ENCODE measurements around the gene NCAPH2. TPM values are rescaled to one million over a fixed set of nuclear protein-coding genes. Genes with fewer than 3 reads are reported as not detected.

NCAPH2 gene
- total RNA-seq, 2 donors from 2014 or later, result 29.8 to 32.7 TPM

- intact Hi-C loops (cut with DNase I), result no loop called here
- no peak for DNase-seq
- no peak for ATAC-seq
Observed at GRCh38 chr22:50487290-50488005, 20.6 kb upstream of the NCAPH2 start.

GRCh38 chr22:50488006-50488677, 19.9 kb upstream of the NCAPH2 start:
- DNase-seq, result no peak
- ATAC-seq, result no peak
- intact Hi-C loops (cut with DNase I), result no loop called here

GRCh38 chr22:50488886-50489285, 19.1 kb upstream of the NCAPH2 start:
- no peak for ATAC-seq
- DNase-seq, result no peak
- intact Hi-C loops (cut with DNase I), result no loop called here

GRCh38 chr22:50489363-50490243, 18.4 kb upstream of the NCAPH2 start:
- no peak for DNase-seq
- no peak for ATAC-seq
- intact Hi-C loops (cut with DNase I), result no loop called here

GRCh38 chr22:50490531-50491308, 17.3 kb upstream of the NCAPH2 start:
- DNase-seq (no peak), ATAC-seq (no peak)
- intact Hi-C loops (cut with DNase I), result no loop called here

- ATAC-seq (no peak), DNase-seq (no peak)
- intact Hi-C loops (cut with DNase I), result no loop called here
Observed at GRCh38 chr22:50497093-50497492, 10.9 kb upstream of the NCAPH2 start.

GRCh38 chr22:50498322-50498890, 9.6 kb upstream of the NCAPH2 start:
- intact Hi-C loops (cut with DNase I), result no loop called here
- ATAC-seq (peak; percentile 72 to 85), DNase-seq (peak; percentile 63)

- DNase-seq (no peak), ATAC-seq (no peak)
- intact Hi-C loops (cut with DNase I), result loop anchor here in 1 of 2 donors (10.0 kb wide), 1 partner anchor 256 kb away; the partner anchor contains the start of gene TUBGCP6
Observed at GRCh38 chr22:50500452-50500851, 7.6 kb upstream of the NCAPH2 start.

- no peak for ATAC-seq
- intact Hi-C loops (cut with DNase I), result loop anchor here in 1 of 2 donors (10.0 kb wide), 1 partner anchor 257 kb away; the partner anchor contains the start of gene TUBGCP6
- no peak for DNase-seq
Observed at GRCh38 chr22:50502096-50502495, 5.9 kb upstream of the NCAPH2 start.

GRCh38 chr22:50502628-50503474, 5.2 kb upstream of the NCAPH2 start:
- DNase-seq, result no peak

GRCh38 chr22:50503475-50504145, 4.4 kb upstream of the NCAPH2 start:
- intact Hi-C loops (cut with DNase I), result loop anchor here in 1 of 2 donors (10.0 kb wide), 1 partner anchor 259 kb away; the partner anchor contains the start of gene TUBGCP6
- DNase-seq, result no peak
- ATAC-seq, result no peak

More at GRCh38 chr22:50502628-50503474, 5.2 kb upstream of the NCAPH2 start:
- intact Hi-C loops (cut with DNase I), result loop anchor here in 1 of 2 donors (10.0 kb wide), 1 partner anchor 258 kb away; the partner anchor contains the start of gene TUBGCP6
- no peak for ATAC-seq

- intact Hi-C loops (cut with DNase I), result loop anchor here in 1 of 2 donors (10.0 kb wide), 1 partner anchor 260 kb away; the partner anchor contains the start of gene TUBGCP6
- DNase-seq, result no peak
- ATAC-seq, result no peak
Observed at GRCh38 chr22:50504369-50505211, 3.4 kb upstream of the NCAPH2 start.

- ATAC-seq (no peak), DNase-seq (no peak)
- intact Hi-C loops (cut with DNase I), result loop anchor here in 1 of 2 donors (10.0 kb wide), 1 partner anchor 261 kb away; the partner anchor contains the start of gene TUBGCP6
Observed at GRCh38 chr22:50505276-50505775, 2.7 kb upstream of the NCAPH2 start.

- ATAC-seq (no peak), DNase-seq (no peak)
- intact Hi-C loops (cut with DNase I), result loop anchor here in 1 of 2 donors (10.0 kb wide), 1 partner anchor 261 kb away; the partner anchor contains the start of gene TUBGCP6
Observed at GRCh38 chr22:50505776-50506610, 2.0 kb upstream of the NCAPH2 start.
